HepG2 (cell line): Measurements from ENCODE around the gene COL27A1. TPM values are rescaled to one million over a fixed set of nuclear protein-coding genes. Genes with fewer than 3 reads are reported as not detected.

Experiments
- FOXP1 ChIP-seq, 2 experiments: fragments of 450-650 bp in 1 of 2; IDR thresholded peaks; 2 replicates each; pipeline ENCODE4 v1.6.1; 2017 to 2018; ENCODE audit warnings: antibody characterized with exemption in 1 of 2
- KLF13 ChIP-seq: sonication (generic); formaldehyde crosslinking; IDR thresholded peaks from 2 replicates; pipeline ENCODE4 v1.4.0; 2020; ENCODE audit warnings: mild to moderate bottlenecking, missing genetic modification reagents
- KLF15 ChIP-seq: sonication (generic); formaldehyde crosslinking; IDR thresholded peaks from 2 replicates; pipeline ENCODE4 v1.8.1; 2023; ENCODE audit warnings: borderline replicate concordance, mild to moderate bottlenecking, inconsistent platforms, missing genetic modification reagents, mixed read lengths
- MTF1 ChIP-seq: sonication (generic); formaldehyde crosslinking; IDR thresholded peaks from 2 replicates; pipeline ENCODE4 v1.5.0; 2020; ENCODE audit warnings: missing genetic modification reagents
- MXI1 ChIP-seq: IDR thresholded peaks from 3 replicates; pipeline ENCODE4 v1.6.1; 2012; ENCODE audit warnings: low read depth, low read length, inconsistent platforms, borderline replicate concordance
- PRMT3 ChIP-seq: sonication (generic); formaldehyde crosslinking; IDR thresholded peaks from 2 replicates; pipeline ENCODE4 v1.8.1; 2022; ENCODE audit warnings: low read depth, mild to moderate bottlenecking, moderate library complexity, missing genetic modification reagents, borderline replicate concordance
- RAD51 ChIP-seq: fragments of 450-650 bp; IDR thresholded peaks from 2 replicates; pipeline ENCODE4 v1.6.1; 2016; ENCODE audit warnings: borderline replicate concordance
- SPEN ChIP-seq: sonication (generic); formaldehyde crosslinking; IDR thresholded peaks from 2 replicates; pipeline ENCODE4 v1.5.1; 2020; ENCODE audit warnings: low read depth, mild to moderate bottlenecking, missing genetic modification reagents
- YEATS2 ChIP-seq: sonication (generic); formaldehyde crosslinking; IDR thresholded peaks from 2 replicates; pipeline ENCODE4 v1.4.0; 2020; ENCODE audit warnings: missing genetic modification reagents, borderline replicate concordance
- ZBTB40 ChIP-seq, 2 experiments: fragments of 450-650 bp in 1 of 2; sonication (generic) in 1 of 2; formaldehyde crosslinking in 1 of 2; IDR thresholded peaks; 2 replicates each; pipeline versions ENCODE4 v1.6.1 to v1.8.0; 2016 to 2022; ENCODE audit warnings: antibody characterized with exemption in 1 of 2, mild to moderate bottlenecking in 1 of 2, missing genetic modification reagents in 1 of 2
- ZFP90 ChIP-seq: sonication (generic); formaldehyde crosslinking; IDR thresholded peaks from 2 replicates; pipeline ENCODE4 v1.8.0; 2022; ENCODE audit warnings: missing genetic modification reagents, mild to moderate bottlenecking, inconsistent platforms, borderline replicate concordance
- ZKSCAN5 ChIP-seq: sonication (generic); formaldehyde crosslinking; IDR thresholded peaks from 2 replicates; pipeline ENCODE4 v1.5.1; 2020; ENCODE audit warnings: mild to moderate bottlenecking, missing genetic modification reagents
- ZNF20 ChIP-seq: sonication (generic); formaldehyde crosslinking; IDR thresholded peaks from 2 replicates; pipeline ENCODE4 v1.4.0; 2020; ENCODE audit warnings: mild to moderate bottlenecking, moderate library complexity, missing genetic modification reagents
- ZNF350 ChIP-seq: sonication (generic); formaldehyde crosslinking; IDR thresholded peaks from 2 replicates; pipeline ENCODE4 v1.4.0; 2020; ENCODE audit warnings: mild to moderate bottlenecking, low read depth, missing genetic modification reagents, borderline replicate concordance
- polyA plus RNA-seq, 8 experiments: library from polyadenylated mRNA; depleted of rRNA in 3 of 8; stranded (reverse) in 7 of 8; unstranded in 1 of 8; fragments of >200 nt; fragmentation: Illumina TruSeq in 4 of 8; extraction: Trizol in 4 of 8; gene quantifications; 2 replicates each; pipeline versions ENCODE4 v1.2.1 to v1.2.3, GENCODE V29; 2011 to 2016; ENCODE audit warnings: low read depth in 4 of 8, missing spikeins in 1 of 8, mixed read lengths in 1 of 8; ENCODE audit not compliant: insufficient read depth in 1 of 8
- total RNA-seq, 5 experiments: library from RNA; depleted of rRNA; stranded (reverse); fragments of >200 nt; fragmentation: Illumina TruSeq; extraction: Trizol; gene quantifications; 2 replicates each; pipeline ENCODE4 v1.2.3, GENCODE V29; 2016; ENCODE audit warnings: low read depth in 1 of 5
- TF ChIP-seq, protein P1 (sequence below): sonication (generic); formaldehyde crosslinking; IDR thresholded peaks from 2 replicates; pipeline ENCODE4 v1.4.0; 2020; ENCODE audit warnings: missing genetic modification reagents

The COL27A1 gene
- total and polyA plus RNA-seq, 2 of the 13 experiments (the other 11 are each of a cell fraction or from before 2014, with no cell fraction given), result 71.3 to 89.1 TPM

GRCh38 chr9:114156657-114157421 is 1.5 kb downstream of the COL27A1 start (continued):
- TF ChIP-seq, protein P1, sequence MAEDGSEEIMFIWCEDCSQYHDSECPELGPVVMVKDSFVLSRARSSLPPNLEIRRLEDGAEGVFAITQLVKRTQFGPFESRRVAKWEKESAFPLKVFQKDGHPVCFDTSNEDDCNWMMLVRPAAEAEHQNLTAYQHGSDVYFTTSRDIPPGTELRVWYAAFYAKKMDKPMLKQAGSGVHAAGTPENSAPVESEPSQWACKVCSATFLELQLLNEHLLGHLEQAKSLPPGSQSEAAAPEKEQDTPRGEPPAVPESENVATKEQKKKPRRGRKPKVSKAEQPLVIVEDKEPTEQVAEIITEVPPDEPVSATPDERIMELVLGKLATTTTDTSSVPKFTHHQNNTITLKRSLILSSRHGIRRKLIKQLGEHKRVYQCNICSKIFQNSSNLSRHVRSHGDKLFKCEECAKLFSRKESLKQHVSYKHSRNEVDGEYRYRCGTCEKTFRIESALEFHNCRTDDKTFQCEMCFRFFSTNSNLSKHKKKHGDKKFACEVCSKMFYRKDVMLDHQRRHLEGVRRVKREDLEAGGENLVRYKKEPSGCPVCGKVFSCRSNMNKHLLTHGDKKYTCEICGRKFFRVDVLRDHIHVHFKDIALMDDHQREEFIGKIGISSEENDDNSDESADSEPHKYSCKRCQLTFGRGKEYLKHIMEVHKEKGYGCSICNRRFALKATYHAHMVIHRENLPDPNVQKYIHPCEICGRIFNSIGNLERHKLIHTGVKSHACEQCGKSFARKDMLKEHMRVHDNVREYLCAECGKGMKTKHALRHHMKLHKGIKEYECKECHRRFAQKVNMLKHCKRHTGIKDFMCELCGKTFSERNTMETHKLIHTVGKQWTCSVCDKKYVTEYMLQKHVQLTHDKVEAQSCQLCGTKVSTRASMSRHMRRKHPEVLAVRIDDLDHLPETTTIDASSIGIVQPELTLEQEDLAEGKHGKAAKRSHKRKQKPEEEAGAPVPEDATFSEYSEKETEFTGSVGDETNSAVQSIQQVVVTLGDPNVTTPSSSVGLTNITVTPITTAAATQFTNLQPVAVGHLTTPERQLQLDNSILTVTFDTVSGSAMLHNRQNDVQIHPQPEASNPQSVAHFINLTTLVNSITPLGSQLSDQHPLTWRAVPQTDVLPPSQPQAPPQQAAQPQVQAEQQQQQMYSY (CRISPR knock-in tag), result no peak
- TF ChIP-seq ZFP90, result no peak
- no peak for TF ChIP-seq ZNF20 (CRISPR knock-in tag)
- TF ChIP-seq KLF13, result no peak
- no peak for TF ChIP-seq ZKSCAN5 (CRISPR knock-in tag)
- TF ChIP-seq FOXP1 (IDR thresholded peaks at IDR 0.05), result no peak
- TF ChIP-seq FOXP1 (CRISPR knock-in tag; IDR thresholded peaks at IDR 0.05), result no peak
- no peak for TF ChIP-seq PRMT3
- no peak for TF ChIP-seq RAD51
- TF ChIP-seq YEATS2 (CRISPR knock-in tag), result no peak
- TF ChIP-seq MXI1, result peak; percentile 27; the same call in 1 of the 3 replicates
- no peak for TF ChIP-seq KLF15 (CRISPR knock-in tag)
- TF ChIP-seq MTF1 (CRISPR knock-in tag), result no peak
- no peak for TF ChIP-seq ZNF350 (CRISPR knock-in tag)
- no peak for TF ChIP-seq SPEN (CRISPR knock-in tag)
- no peak for TF ChIP-seq ZBTB40 (IDR thresholded peaks at IDR 0.05)
- TF ChIP-seq ZBTB40 (CRISPR knock-in tag; IDR thresholded peaks at IDR 0.05), result 0 out of 2 replicates have a peak, but pooled peaks have one; percentile 10
